ENCODE data around the gene SCT.

DNA sequence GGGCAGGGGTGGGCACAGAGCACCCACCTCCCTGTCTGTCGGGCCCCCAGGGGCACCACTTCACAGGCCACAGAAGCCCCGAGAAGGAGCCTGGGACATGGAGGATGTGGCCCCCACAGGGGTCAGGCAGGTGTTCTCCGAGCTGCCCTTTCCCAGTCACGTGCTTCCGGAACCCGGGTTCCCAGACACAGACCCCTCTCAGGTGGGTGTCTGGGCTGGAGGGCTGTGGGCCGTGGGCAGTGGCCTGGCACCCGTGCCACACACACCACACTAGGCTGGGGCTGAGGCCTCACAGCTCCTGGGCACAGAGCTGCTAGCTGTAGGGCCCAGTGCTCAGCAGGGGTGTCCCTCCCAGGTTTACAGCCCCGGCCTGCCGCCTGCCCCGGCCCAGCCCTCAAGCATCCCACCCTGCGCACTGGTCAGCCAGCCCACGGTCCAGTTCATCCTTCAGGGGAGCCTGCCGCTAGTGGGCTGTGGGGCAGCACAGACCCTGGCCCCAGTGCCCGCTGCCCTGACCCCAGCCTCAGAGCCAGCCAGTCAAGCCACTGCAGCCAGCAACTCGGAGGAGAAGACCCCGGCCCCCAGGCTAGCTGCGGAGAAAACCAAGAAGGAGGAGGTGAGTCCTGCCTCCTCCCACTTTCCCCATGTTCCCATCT, 16.7 kb downstream of the SCT start:
- TF ChIP-seq CTCF (IDR thresholded peaks at IDR 0.05) (no peak), POLR2A (IDR thresholded peaks at IDR 0.05) (no peak)
